HG03159 (cell line): ENCODE measurements around the gene JAM3.
"Not testable (repeated sequence)": the region's sequence is repeated elsewhere in the genome, so short reads cannot be mapped to it uniquely, and the experiment has no call there.

ENCODE experiments used
- ATAC-seq: cut with Tn5 transposase; IDR thresholded peaks from one replicate; pipeline ENCODE4 v1.9.1; 2021; ENCODE audit warnings: mild to moderate bottlenecking, moderate library complexity; ENCODE audit not compliant: unreplicated experiment

The JAM3 gene

DNA sequence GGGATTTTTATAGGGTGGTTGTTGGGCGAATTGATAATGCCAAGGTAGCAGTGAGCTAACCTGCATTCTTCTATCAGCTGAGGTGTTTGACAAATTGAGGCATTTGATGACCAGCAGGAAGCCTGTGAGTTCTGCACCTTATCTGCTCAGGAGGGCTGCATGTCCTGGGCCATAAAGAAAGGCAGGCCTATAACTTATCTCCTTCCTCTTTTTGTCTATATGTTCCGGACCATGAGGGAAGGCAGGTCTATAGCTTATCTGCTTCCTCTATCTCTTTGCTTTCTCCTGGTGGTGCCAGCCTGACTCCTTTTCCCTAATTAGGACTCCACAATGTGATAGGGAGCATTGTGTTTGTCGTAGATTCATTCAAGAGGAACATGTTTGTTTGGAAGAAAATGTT lies 8.6 kb upstream of the JAM3 start:
- no peak for ATAC-seq

DNA sequence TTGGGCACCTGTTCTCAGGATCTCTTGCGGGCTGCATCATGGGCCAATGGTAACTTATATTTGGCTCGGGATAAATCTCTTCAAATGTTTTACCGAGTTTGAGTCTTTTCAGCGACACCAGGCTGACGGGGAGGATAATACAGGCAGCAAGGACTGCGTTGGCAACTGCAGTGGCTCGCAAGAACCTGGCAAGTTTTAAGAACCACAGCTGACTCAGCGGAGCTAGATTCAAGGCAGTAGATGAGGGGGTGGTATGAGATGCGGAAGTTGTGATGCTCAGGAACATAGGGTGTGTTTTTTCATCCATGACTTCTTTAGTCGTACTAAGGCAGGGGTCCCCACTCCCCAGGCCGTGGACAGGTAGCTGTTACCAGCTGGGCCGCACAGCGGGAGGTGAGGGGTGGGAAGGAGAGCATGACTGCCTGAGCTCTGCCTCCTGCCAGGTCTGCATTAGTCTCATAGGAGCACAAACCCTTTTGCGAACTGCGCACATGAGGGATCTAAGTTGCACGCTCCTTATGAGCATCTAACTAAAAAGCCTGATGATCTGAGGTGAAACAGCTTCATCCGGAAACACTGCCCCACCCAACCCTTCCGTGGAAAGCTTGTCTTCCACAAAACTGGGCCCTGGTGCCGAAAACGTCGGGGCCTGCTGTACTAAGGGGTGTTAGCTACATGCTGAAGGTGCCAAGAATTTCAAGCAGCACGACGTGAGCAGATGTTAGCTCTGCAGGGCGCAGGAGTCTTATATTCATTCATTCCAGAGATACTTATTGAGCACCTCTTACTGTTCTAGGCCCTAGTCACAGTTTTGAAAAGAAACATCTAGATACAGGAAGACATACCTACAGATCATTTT lies 6.4 kb upstream of the JAM3 start:
- ATAC-seq = no peak

DNA sequence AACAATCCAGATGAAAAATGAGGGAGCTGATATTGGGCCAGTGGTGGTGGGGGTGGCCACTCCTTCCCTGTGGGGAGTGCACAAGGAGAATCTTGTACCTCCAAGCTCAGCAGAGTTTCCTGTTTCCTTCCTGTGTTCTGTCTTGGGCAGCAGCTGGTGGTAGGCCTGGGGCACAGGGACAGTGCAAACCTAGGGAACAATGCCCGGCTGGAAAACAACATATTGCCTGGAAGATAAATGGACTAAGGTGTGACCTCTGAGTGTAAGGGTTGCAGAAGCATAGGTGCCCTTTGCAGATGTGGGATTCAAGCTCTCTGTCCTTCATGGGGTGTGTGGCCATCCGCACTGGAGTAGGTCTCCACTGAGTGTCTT lies 5.8 kb upstream of the JAM3 start:
- ATAC-seq = no peak

DNA sequence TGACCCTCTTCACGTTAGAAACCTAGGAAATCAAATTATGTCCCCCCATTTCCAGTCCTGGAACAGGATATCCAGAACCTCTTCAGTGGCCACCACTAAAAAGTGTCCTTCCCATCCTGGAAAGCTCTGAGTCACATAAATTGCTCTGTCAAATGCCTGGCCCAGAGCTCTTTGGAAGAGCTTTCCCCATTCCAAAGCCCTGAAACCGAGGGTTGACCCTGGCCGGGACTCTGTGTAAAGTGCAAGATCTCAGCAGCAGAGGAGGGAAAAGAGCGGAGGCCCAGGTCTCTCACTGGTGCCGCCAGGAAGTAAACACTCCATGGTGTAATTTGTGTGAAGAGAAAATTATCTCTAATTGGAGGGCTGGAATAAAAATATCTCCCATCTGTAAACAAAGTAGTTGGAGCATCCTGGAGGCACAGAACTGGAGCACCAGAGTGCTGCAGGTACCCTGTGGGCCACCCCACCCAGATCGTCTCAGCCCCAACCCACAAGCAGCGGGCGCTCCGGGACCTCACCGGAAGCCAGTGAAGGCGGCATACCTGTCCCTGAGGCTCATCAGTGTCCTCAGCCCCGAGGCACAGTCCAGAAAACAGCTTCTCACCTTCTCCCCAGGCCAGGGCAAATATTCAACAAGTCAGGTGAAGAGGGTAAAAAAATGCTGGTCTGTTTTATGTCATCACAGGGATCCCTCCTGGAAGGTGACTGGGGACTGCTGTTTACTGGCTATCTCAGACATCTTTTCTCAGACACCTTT lies 4.7 kb upstream of the JAM3 start:
- no peak for ATAC-seq

DNA sequence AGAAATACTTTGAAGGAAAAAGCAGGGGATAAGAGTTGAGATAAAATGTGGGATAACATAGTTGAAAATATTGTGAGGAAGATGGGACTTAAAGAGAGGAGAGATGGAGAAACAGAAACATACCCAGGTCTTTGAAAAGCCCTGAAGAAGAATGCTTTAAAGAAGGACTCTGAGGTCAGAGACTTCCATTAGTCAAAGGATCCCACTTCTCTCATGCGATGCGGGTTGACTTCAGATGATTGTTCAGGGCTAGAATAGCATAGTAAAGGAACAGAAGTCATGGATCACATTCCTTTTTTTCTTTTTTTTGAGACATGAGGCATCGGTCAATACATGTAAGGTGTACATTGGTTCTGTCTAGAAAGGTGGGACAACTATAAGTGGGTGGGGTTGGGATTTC lies 3.5 kb upstream of the JAM3 start:
- no peak for ATAC-seq

DNA sequence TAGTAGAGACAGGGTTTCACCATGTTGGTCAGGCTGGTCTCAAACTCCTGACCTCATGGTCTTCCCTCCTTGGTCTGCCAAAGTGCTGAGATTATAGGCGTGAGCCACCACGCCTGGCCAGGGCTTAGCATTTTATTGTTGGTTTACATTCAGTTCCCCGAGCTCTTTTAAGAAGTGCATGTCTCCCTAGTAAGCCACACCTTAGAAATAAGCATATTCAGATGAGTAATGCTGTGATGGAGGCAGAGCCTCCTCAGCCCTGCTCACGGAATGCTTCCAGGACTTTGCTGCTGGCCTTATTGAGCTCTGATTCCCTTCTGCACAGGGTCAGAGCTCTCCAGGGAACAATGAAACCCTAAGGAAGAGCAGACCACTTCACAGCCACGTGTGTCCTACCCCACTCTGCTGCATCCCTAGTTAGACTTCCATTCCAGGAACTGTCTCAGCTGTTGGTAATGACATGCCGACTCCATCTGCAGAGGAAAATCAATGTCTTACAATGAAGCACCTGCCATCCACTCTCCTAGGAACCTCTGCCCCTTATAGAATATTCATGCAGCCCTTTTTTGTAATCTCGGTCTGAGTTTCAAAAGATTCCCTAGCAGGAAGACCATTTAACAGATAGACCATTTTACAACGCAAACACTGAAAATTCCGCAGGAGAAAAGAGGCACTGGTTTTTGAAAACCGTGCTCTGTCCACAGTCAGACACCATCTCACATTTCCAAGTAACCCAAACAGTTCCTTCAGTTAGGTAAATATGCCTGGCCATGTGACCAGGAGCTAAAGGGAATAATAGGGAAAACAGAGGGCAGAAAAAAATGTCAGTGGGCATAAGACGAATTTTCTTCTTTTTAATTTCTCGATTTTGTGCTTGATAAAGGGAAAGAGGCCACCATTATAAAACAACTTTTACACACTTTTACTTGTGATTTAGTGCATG lies 1.7 kb upstream of the JAM3 start:
- no peak for ATAC-seq

DNA sequence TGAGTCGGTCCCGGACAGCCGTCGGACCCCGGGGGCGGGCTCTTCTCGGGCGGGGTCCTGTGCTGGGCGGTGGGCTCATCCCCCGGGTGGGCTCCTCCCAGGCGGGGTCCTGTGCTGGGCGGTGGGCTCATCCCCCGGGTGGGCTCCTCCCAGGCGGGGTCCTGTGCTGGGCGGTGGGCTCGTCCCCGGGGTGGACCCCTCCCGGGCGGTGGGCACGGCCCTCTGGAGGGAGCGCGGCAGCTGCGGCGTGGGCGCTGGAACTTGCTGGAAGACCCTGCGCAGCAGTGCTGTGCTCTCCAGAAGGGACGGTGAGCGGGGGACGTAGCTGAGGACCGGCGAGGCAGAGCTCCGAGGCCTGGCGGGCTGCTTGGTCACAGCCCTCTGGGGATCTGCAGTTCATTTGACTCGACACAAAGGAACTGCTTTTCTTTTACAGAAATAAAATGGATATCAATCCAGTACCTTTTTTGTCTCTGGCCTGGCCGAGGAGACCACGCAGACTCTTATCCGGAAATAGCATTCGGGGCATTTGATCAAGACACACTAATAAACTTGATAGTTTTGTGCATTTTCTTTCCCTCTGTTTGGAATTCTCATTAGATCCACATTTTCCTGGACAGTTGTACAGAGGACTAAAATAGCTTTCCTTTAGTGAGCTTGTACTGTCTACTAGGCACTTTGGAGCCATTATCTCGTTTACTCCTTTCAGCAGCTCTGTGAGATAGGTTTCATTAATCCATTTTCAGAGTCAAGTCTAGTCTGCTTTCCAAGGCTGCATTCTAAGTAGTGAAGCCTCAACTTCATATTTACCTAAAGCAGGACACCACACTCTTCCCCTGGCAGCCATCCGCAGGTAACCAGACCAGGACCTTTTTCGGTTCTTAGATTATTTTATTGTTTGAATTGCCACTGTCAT lies 812 bp downstream of the JAM3 start:
- no peak for ATAC-seq

DNA sequence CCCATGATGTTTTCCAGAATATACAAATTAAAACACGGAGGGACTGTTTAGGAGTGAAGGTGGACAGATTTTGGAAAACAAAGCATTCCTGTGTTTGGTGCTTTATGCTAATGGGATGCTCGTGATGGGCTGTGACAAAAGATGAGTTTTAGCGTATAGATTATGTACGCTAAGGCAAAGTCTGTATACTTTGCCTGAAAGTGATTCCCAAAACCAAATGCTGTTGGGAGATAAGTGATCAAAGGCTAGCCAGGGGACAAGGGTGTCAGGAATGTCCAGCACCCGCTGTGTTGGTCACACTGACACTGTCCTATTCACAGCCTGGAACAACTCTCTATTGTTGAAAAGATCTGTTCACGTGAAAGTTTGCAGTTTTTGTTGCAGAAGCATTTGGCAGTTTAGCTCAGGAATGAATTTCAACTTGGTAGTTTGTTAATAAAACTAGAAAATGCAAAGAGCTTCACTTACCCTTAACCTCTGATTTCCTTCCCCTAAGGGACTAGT lies 1.5 kb downstream of the JAM3 start:
- no peak for ATAC-seq

DNA sequence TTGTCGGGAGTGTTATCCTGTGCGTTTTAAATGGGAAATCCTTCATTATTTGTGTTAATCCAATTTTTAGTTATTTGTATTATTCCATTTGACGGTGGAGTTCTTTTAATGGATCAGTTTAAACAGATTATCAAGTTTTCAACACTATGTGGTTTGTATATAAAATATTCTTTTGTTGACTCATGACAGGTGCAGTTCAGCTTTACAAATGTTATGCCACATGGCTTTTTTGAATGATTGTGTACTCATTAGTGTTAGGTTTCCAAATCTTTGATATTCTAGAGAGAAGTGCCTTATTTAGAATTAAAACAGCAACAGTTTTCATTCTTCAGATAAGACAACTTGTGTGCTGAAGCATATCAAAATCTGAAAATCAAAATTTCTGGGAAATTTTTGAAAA lies 2.4 kb downstream of the JAM3 start:
- no peak for ATAC-seq

DNA sequence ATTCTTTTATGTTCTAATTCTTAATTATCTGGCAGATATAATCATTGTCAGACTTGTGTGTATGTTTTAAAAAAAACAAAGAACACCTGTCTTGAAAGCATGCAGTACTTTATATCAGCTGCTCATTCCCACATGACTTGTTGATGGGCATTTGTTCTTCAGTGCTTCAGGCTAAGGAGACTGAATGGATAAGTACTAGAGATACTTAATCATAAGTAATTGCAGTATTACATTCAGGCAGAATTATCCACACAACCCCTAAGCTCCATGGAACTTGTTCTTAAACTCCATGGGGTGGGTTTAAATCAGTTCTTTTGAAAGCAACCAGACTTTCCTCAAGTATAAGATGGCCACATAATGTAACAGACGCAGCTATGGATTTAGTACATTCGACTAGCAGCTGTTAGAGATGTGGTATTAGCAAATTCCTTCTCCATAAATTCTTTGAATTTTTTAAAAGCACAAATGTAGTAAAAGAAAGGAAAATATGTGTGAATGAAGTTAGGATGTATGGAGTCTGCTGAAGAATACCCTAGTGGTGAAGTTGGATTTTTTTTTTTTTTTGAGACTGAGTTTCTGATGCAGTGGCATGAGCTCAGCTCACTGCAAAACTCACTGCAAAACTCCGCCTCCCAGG lies 3.0 kb downstream of the JAM3 start:
- ATAC-seq = no peak

DNA sequence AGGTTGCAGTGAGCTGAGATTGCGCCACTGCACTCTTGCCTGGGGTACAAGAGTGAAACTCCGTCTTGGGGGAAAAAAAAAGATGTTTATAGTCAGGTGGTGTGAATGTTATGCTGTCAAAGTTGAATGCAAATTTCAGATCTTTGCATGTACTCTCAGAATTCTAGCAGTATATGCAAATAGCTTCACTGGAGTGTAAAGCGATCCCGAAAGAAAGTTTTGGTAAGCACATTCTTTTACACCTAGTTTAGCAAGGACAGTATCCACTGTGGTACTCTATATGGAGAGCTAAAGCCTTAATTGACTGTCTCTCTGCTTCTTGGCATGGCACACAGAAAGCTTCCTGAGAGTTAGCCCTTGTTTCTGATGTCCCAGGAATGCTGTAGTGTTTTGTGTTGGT lies 4.0 kb downstream of the JAM3 start:
- no peak for ATAC-seq

DNA sequence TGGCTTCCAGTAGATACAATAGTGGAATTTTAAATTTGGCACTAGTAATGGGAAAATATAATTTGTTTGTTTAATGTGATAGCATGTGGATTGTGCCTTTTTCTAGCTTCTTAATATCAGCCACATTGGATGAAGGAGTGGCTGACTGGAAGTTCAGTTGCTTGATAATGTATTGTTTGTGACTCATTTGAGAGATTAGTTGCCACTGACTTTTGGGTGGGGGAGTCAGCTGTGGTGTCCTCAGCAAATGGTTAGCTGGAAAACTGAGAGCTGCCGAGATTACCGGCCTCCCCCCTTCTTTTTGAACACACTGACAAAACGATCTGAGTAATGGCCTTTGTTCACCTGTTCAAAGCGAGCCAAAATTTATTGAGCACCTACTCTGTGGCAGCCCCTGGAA lies 5.5 kb downstream of the JAM3 start:
- no peak for ATAC-seq

DNA sequence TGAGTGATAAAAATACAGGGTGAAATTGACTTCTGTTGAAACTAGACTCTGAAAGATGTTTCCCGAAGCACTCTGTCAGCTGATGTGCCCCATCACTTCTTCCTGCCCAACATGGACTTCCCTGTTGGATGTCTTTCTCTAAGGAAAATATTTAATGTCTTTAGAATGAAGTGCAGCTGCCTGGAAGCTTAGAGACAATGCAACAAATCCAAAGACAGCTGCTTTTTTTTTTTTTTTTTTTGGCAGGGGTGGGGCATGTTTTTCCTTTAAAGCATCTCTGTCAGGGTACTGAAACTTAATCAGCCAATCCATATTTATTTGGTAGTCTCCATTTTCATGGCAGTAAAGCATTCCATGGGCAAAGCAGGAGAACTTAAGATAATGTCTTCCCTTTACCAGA lies 5.9 kb downstream of the JAM3 start:
- ATAC-seq = no peak

DNA sequence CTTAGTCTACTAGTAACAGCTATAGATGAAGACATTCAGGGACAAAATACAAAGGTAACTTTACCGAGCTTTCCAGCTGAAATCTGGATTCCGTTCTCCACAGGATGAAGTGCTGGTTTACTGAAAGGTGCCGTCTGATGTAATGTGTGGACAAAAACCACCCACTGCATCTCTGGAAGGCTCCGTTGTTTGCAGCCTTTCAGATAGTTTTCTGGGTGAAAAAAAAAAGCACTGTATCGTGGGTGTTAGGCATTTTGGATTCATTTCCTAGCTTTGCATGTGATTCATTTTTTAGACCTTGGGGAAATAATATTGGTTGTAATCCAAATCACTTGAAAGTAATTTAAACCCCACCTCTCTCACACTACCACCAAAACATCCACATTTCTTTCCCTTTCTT lies 10.4 kb downstream of the JAM3 start:
- ATAC-seq = no peak

DNA sequence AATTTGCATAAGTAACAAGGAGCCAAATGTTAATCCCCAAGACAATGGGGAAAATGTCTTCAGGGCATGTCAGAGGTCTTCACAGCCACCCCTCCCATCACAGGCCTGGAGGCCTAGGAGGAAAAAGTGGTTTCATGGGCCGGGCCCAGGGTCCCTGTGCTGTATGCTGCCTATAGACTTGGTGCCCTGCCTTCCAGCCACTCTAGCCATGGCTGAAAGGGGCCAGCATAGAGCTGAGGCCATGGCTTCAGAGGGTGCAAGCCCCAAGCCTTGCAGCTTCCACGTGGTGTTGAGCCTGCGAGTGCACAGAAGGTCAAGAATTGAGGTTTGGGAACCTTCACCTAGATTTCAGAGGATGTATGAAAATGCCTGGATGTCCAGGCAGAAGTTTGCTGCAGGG lies 12.4 kb downstream of the JAM3 start:
- ATAC-seq = not testable (repeated sequence)

DNA sequence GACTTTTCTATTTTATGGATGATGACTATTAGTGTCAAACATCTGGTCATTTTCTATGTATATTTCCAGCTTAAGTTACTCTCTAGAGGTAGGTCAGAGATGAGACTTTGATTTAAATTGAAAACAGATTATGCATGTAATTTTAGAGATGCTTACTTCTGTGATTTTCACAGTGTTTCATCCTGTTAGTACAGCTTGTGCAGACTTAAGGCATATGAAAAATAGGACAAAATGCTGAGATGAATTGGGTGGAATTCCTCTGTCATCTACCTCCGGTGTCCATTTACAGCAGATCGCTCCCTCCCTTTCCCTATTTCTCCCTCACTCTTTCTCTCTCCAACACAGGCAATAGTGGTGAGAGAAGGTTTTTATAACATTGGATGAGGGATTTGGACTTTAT lies 14.1 kb downstream of the JAM3 start:
- no peak for ATAC-seq

DNA sequence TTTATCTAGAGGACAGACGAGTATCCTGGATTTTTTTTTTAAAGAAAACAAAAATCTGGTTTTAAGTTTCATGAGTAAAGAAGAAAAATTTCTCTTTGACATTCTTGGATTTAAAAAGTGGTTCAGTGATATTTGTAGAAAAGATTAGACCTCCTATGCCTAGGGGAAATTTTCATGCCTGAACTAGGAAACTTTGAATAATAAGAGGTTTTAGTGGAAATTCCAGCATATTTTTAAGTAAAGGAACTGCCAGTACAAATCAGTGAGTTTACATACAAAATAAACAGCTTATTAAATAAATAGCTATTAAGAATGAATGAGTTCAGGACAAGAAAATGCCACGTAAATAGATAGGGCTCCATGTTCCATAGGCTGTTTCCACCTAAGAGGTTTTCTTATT lies 17.5 kb downstream of the JAM3 start:
- no peak for ATAC-seq

DNA sequence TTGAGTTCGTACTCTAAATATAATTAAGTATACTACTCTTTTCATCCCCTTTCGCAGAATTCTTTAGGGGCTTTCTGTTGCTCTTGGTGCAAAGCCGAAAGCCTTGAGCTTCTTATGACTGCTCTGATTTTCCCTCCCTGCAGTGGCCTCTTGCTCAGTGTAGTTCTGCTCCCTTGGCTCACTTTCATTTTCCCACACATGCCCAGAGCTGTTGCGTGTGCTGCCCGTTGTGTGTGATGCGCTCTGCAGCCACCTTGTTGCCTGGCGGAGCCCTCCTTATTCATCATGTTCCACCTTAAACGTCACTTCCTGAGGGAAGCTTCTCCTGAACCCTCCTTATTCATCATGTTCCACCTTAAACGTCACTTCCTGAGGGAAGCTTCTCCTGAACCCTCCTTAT lies 23.1 kb downstream of the JAM3 start:
- ATAC-seq = not testable (repeated sequence)

DNA sequence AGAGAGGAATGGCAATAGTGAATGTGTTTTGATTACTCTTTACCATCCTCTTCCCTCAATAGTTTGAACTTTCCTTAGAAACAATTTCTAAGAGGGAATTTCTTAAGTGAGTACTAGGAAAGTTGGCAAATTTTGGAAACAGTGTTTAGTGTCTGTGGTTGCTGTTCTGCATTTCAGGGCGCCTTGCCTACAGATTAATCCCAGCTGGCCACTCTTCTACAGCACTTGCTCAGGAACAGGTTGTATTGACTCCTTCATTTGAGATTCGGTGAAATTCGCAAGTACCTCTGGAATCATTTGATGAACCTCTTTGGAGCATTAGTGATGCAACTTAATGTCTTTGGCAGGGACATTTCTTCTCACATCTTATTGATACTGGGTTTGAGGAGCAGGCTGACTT lies 28.3 kb downstream of the JAM3 start:
- no peak for ATAC-seq
